ENCODE measurements around the gene SLC25A23. TPM values are rescaled to one million over a fixed set of nuclear protein-coding genes. Genes with fewer than 3 reads are reported as not detected.

Gene SLC25A23
- total RNA-seq, 1 donor from 2014 or later: 143 TPM

GRCh38 chr19:6483235-6483634, 23.6 kb upstream of the SLC25A23 start:
- no peak for DNase-seq (ENCODE audit: low spot score)
- intact Hi-C loops (cut with DNase I): no loop called here

GRCh38 chr19:6482343-6482686, 22.7 kb upstream of the SLC25A23 start:
- DNase-seq (ENCODE audit: low spot score): no peak
- intact Hi-C loops (cut with DNase I): no loop called here

GRCh38 chr19:6481541-6482342, 22.1 kb upstream of the SLC25A23 start, which contains the start of gene DENND1C:
TSS of gene DENND1C (minus strand) at chr19:6481787. CDS start at chr19:6481695, 92 bp downstream.
- peak; percentile 87 for DNase-seq (ENCODE audit: low spot score)
- intact Hi-C loops (cut with DNase I): no loop called here

- intact Hi-C loops (cut with DNase I): no loop called here
- no peak for DNase-seq (ENCODE audit: low spot score)
These were observed 21.3 kb upstream of the SLC25A23 start for GRCh38 chr19:6480848-6481415.

- intact Hi-C loops (cut with DNase I): no loop called here
- no peak for DNase-seq (ENCODE audit: low spot score)
These were observed 20.3 kb upstream of the SLC25A23 start for GRCh38 chr19:6479836-6480398.

- intact Hi-C loops (cut with DNase I): no loop called here
- DNase-seq (ENCODE audit: low spot score): no peak
These were observed 19.2 kb upstream of the SLC25A23 start for GRCh38 chr19:6478815-6479214.

- DNase-seq (ENCODE audit: low spot score): no peak
- intact Hi-C loops (cut with DNase I): no loop called here
These were observed 17.4 kb upstream of the SLC25A23 start for GRCh38 chr19:6476896-6477431.

GRCh38 chr19:6476155-6476895, 16.7 kb upstream of the SLC25A23 start:
- no peak for DNase-seq (ENCODE audit: low spot score)
- intact Hi-C loops (cut with DNase I): no loop called here

GRCh38 chr19:6475321-6476108, 15.9 kb upstream of the SLC25A23 start:
- no peak for DNase-seq (ENCODE audit: low spot score)
- intact Hi-C loops (cut with DNase I): no loop called here

- no peak for DNase-seq (ENCODE audit: low spot score)
- intact Hi-C loops (cut with DNase I): no loop called here
These were observed 14.1 kb upstream of the SLC25A23 start for GRCh38 chr19:6473647-6474046.

- DNase-seq (ENCODE audit: low spot score): no peak
- intact Hi-C loops (cut with DNase I): no loop called here
These were observed 13.1 kb upstream of the SLC25A23 start for GRCh38 chr19:6472713-6473112.

GRCh38 chr19:6471076-6471475, 11.5 kb upstream of the SLC25A23 start:
- intact Hi-C loops (cut with DNase I): no loop called here
- DNase-seq (ENCODE audit: low spot score): no peak

- intact Hi-C loops (cut with DNase I): no loop called here
- DNase-seq (ENCODE audit: low spot score): no peak
These were observed 10.6 kb upstream of the SLC25A23 start for GRCh38 chr19:6470173-6470572.

- DNase-seq (ENCODE audit: low spot score): no peak
- intact Hi-C loops (cut with DNase I): no loop called here
These were observed 7.8 kb upstream of the SLC25A23 start for GRCh38 chr19:6467384-6467783.

- intact Hi-C loops (cut with DNase I): no loop called here
- DNase-seq (ENCODE audit: low spot score): no peak
These were observed 7.1 kb upstream of the SLC25A23 start for GRCh38 chr19:6466526-6467248.

- DNase-seq (ENCODE audit: low spot score): no peak
- intact Hi-C loops (cut with DNase I): no loop called here
These were observed 6.1 kb upstream of the SLC25A23 start for GRCh38 chr19:6465663-6466062.

GRCh38 chr19:6465006-6465405, 5.4 kb upstream of the SLC25A23 start:
- no peak for DNase-seq (ENCODE audit: low spot score)

GRCh38 chr19:6464070-6464873, 4.7 kb upstream of the SLC25A23 start, which contains the start of gene CRB3:
TSS of gene CRB3 (plus strand) at chr19:6464271. CDS start at chr19:6464702, 431 bp downstream.
- DNase-seq (ENCODE audit: low spot score): no peak
- intact Hi-C loops (cut with DNase I): no loop called here

More at GRCh38 chr19:6465006-6465405, 5.4 kb upstream of the SLC25A23 start:
- intact Hi-C loops (cut with DNase I): no loop called here

All from cardiac septum (tissue), 1 donor.